Glutamatergic neuron (in vitro differentiated cells): ENCODE data around the gene ZNF615. TPM values are rescaled to one million over a fixed set of nuclear protein-coding genes. Genes with fewer than 3 reads are reported as not detected.
A peak's percentile ranks its signal among the peaks of the same experiment; 100 is the strongest.

Experiments
- DNase-seq: peaks from one replicate; pipeline ENCODE4 v3.0.0; 2022
- H3K27ac Mint-ChIP-seq: one replicate; pipeline ENCODE4 v1.8.0; 2020; ENCODE audit warnings: mild to moderate bottlenecking, mixed read lengths, inconsistent platforms; ENCODE audit not compliant: unreplicated experiment
- H3K27me3 Mint-ChIP-seq: one replicate; pipeline ENCODE4 v1.8.0; 2020; ENCODE audit warnings: mild to moderate bottlenecking, moderate library complexity, mixed read lengths, inconsistent platforms; ENCODE audit not compliant: unreplicated experiment
- H3K36me3 Mint-ChIP-seq: one replicate; pipeline ENCODE4 v1.8.0; 2020; ENCODE audit warnings: mild to moderate bottlenecking, mixed read lengths, inconsistent platforms; ENCODE audit not compliant: unreplicated experiment
- H3K4me1 Mint-ChIP-seq: one replicate; pipeline ENCODE4 v1.8.0; 2020; ENCODE audit warnings: mild to moderate bottlenecking, low read depth, mixed read lengths, inconsistent platforms; ENCODE audit not compliant: unreplicated experiment
- H3K4me3 Mint-ChIP-seq: one replicate; pipeline ENCODE4 v1.8.0; 2020; ENCODE audit warnings: mild to moderate bottlenecking, mixed read lengths, inconsistent platforms; ENCODE audit not compliant: unreplicated experiment
- H3K9me3 Mint-ChIP-seq: one replicate; pipeline ENCODE4 v1.8.0; 2020; ENCODE audit warnings: mild to moderate bottlenecking, moderate library complexity, mixed read lengths, inconsistent platforms; ENCODE audit not compliant: unreplicated experiment
- total RNA-seq: library from RNA; stranded (reverse); fragmentation: NEBNext Ultra II Directional; extraction: Animal tissue kit (Norgen Biotek cat#: 25700); gene quantifications from one replicate; pipeline ENCODE4 v1.2.1, GENCODE V29; 2021; ENCODE audit not compliant: unreplicated experiment
- TF ChIP-seq, protein P1 (sequence below): fragments of 200-600 bp; sonication (generic); IDR thresholded peaks from one replicate; pipeline ENCODE4 v1.5.0; 2021; ENCODE audit not compliant: partially characterized antibody, unreplicated experiment

ZNF615 gene
- total RNA-seq, 1 donor from 2014 or later: 12.3 TPM

DNA sequence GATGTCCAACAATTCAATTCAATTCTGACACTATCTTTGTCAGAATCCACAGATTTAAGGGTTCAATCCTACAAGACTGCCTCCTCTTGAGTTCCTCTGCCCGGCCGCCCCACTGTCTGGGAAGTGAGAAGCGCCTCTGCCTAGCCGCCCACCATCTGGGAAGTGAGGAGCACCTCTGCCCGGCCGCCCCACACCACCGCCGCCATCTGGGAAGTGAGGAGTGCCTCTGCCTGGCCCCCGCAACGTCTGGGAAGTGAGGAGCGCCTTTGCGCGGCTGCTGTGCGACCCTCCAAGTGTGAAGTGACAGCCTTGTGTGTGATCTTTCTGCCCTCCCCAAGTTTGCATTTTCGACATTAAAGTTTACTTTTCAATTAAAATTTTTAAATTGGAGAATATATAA is 14.2 kb upstream of the ZNF615 start:
- no peak for DNase-seq
- H3K9me3 Mint-ChIP-seq: peaks cover 4% of the 10 kb centered on the region
- no peaks in the 10 kb centered on the region for H3K27me3 Mint-ChIP-seq
- H3K27ac Mint-ChIP-seq: no peak overlapping the region
- TF ChIP-seq, protein P1, sequence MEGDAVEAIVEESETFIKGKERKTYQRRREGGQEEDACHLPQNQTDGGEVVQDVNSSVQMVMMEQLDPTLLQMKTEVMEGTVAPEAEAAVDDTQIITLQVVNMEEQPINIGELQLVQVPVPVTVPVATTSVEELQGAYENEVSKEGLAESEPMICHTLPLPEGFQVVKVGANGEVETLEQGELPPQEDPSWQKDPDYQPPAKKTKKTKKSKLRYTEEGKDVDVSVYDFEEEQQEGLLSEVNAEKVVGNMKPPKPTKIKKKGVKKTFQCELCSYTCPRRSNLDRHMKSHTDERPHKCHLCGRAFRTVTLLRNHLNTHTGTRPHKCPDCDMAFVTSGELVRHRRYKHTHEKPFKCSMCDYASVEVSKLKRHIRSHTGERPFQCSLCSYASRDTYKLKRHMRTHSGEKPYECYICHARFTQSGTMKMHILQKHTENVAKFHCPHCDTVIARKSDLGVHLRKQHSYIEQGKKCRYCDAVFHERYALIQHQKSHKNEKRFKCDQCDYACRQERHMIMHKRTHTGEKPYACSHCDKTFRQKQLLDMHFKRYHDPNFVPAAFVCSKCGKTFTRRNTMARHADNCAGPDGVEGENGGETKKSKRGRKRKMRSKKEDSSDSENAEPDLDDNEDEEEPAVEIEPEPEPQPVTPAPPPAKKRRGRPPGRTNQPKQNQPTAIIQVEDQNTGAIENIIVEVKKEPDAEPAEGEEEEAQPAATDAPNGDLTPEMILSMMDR: no peak
- H3K4me1 Mint-ChIP-seq: peaks cover 4% of the 10 kb centered on the region
- H3K36me3 Mint-ChIP-seq: peaks cover 59% of the 10 kb centered on the region
- no peak overlapping the region for H3K4me3 Mint-ChIP-seq

DNA sequence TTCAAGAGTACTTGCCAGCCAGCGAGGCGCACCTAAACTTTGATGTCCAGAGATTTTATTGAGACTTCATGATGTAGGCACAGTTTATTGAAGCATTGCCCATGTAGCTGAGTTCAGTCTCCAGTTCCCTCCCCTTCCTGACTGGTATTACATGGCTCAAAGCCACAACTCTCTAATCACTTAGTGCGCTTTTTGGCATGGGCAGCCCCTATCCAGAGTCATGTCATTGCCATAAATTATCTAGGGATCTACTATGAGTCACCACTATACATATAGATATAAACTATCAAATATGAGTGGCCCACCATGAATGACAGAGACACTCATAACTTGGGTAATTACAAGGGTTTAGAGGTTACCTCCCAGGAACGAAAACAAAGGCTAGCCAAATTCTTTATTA is 12.5 kb upstream of the ZNF615 start:
- peaks cover 4% of the 10 kb centered on the region for H3K9me3 Mint-ChIP-seq
- no peak overlapping the region for H3K27ac Mint-ChIP-seq
- no peak overlapping the region for H3K4me3 Mint-ChIP-seq
- peaks cover 65% of the 10 kb centered on the region for H3K36me3 Mint-ChIP-seq
- TF ChIP-seq, protein P1: no peak
- no peaks in the 10 kb centered on the region for H3K4me1 Mint-ChIP-seq
- H3K27me3 Mint-ChIP-seq: no peaks in the 10 kb centered on the region
- DNase-seq: no peak

DNA sequence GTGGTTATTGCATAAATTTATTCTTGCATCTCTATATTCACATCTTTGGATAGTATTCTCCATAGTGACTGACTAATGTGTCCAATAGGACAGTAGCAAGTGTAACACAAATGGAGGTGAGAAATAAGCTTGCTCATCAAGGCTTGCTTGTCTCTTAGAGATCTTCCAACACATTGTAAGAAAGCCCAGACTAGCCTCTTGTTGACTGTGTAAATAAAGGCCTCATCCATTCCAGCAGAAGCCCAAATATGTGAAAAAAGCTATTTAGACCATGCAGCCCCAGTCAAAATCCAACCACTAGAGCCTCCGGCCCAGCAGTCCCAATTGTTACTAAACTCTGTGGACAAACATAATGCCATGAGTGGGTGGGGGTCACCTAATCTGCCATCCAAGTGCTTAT is 2.7 kb upstream of the ZNF615 start:
- TF ChIP-seq, protein P1: no peak
- Mint-ChIP-seq H3K36me3 (peaks cover 27% of the 10 kb centered on the region), H3K27ac (no peak overlapping the region), H3K27me3 (peaks cover 11% of the 10 kb centered on the region), H3K9me3 (peaks cover 16% of the 10 kb centered on the region), H3K4me1 (peaks cover 3% of the 10 kb centered on the region), H3K4me3 (no peak overlapping the region)
- no peak for DNase-seq

- Mint-ChIP-seq H3K36me3 (peaks cover 23% of the 10 kb centered on the region), H3K27me3 (peaks cover 11% of the 10 kb centered on the region), H3K27ac (peak overlapping the region; percentile 96), H3K4me3 (peak overlapping the region; percentile 99), H3K9me3 (peaks cover 16% of the 10 kb centered on the region), H3K4me1 (peaks cover 3% of the 10 kb centered on the region)
- TF ChIP-seq, protein P1: no peak
- peak; percentile 41 for DNase-seq
These were observed 583 bp downstream of the ZNF615 start for GRCh38 chr19:52007451-52007805.

GRCh38 chr19:51994048-51994644 is 13.9 kb downstream of the ZNF615 start:
- no peaks in the 10 kb centered on the region for H3K4me1 Mint-ChIP-seq
- no peak overlapping the region for H3K27ac Mint-ChIP-seq
- TF ChIP-seq, protein P1: no peak
- H3K27me3 Mint-ChIP-seq: peaks cover 4% of the 10 kb centered on the region
- no peak for DNase-seq
- H3K36me3 Mint-ChIP-seq: peaks cover 66% of the 10 kb centered on the region
- H3K9me3 Mint-ChIP-seq: peaks cover 31% of the 10 kb centered on the region
- no peak overlapping the region for H3K4me3 Mint-ChIP-seq
